Fibroblast of the aortic adventitia (primary cell): ENCODE measurements around the gene GABRG3. TPM values are rescaled to one million over a fixed set of nuclear protein-coding genes. Genes with fewer than 3 reads are reported as not detected.

Experiments used
- DNase-seq: peaks from one replicate; pipeline ENCODE4 v3.0.0-alpha.2; 2010; ENCODE audit warnings: low read depth
- H3K4me3 ChIP-seq: 2 replicates; pipeline ENCODE4 v1.5.1; 2011; ENCODE audit warnings: low read depth, mild to moderate bottlenecking, control low read depth, low read length, moderate library complexity
- CTCF ChIP-seq: IDR thresholded peaks from 2 replicates; pipeline ENCODE4 v1.5.1; 2011; ENCODE audit warnings: mild to moderate bottlenecking, low read length, control low read depth, inconsistent platforms; ENCODE audit not compliant: insufficient read depth
- total RNA-seq: library from RNA; depleted of rRNA; stranded (reverse); fragments of >200 nt; gene quantifications from 2 replicates; pipeline ENCODE4 v1.2.3, GENCODE V29; 2012; ENCODE audit warnings: low replicate concordance

The GABRG3 gene
- total RNA-seq, 1 donor: not detected

GRCh38 chr15:27527490-27528067 lies 556.6 kb downstream of the GABRG3 start:
- no peak for TF ChIP-seq CTCF

GRCh38 chr15:27529399-27529798 lies 558.4 kb downstream of the GABRG3 start:
- no peak overlapping the region for H3K4me3 ChIP-seq
- no peak for TF ChIP-seq CTCF
- no peak for DNase-seq

More at GRCh38 chr15:27527490-27528067, 556.6 kb downstream of the GABRG3 start:
- DNase-seq: no peak
- H3K4me3 ChIP-seq: no peak overlapping the region

GRCh38 chr15:27530994-27531393 lies 560.0 kb downstream of the GABRG3 start:
- no peak for DNase-seq
- TF ChIP-seq CTCF: no peak

DNA sequence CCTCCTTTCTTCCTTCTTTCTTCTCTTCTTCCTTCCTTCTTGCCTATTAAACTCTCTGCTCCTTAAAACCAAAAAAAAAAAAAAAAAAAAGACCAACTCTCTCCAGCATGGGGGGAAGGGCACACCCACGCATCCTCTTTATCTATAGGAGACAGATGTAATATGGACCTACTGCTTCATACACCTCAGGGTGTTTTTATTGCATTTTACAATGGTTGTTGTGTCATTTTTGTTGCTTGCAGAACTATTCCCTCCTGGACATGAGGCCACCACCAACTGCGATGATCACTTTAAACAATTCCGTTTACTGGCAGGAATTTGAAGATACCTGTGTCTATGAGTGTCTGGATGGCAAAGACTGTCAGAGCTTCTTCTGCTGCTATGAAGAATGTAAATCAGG lies 561.4 kb downstream of the GABRG3 start:
- no peak for DNase-seq

More at GRCh38 chr15:27530994-27531393, 560.0 kb downstream of the GABRG3 start:
- H3K4me3 ChIP-seq: no peak overlapping the region

DNA sequence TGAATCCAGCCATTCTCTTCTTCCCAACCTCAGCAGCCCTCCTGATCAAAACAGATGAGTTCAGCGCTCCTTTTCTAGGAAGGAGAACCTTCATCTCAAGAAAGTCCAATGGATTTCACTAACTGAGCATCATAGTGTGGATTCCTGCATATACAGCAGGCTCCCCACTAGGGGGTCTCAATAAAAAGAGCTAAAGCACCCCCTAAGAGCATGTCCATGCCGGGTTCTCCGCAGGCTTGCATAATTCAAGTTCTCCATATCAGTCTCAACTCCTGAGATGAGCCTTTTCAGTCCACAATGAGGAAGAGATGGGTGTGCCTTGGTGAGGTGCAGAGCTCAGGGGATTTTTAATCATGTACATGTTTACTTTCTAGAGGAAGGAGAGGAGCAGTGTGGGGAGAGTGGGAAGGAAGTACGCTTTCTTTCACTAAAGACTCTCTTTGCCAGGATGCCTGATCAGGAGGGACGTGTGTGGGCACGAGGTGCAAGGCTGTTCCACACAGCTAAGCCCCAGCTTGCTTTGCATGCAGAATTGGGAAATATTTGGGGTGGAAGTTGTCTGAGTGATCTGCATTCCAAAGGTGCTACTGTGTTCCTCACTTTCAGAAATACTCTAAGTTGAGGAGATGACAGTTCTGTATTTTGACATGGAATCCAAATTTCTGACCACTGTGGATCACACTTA lies 564.6 kb downstream of the GABRG3 start:
- no peak for TF ChIP-seq CTCF
- DNase-seq: no peak
- H3K4me3 ChIP-seq: no peak overlapping the region

More for the DNA sequence above, 561.4 kb downstream of the GABRG3 start:
- TF ChIP-seq CTCF: no peak
- no peak overlapping the region for H3K4me3 ChIP-seq

DNA sequence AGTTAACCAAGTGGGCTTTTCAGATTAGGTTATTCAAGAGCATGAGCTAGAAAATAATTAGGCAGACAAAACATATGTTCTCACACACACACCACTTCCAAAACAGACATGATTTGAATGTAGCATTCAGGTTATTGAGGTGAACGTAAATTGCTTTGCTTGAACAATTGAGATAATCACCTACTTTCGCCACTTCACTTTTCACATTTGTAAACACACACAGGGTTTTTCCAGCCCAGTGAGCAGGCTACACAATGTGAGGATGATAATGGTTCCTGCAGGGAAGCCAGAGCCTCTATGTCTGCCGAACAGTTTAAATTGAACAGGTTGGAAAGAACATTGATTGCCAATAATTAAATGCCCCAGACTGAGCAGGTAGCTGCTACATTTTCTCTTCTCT lies 567.3 kb downstream of the GABRG3 start:
- DNase-seq: no peak
- H3K4me3 ChIP-seq: no peak overlapping the region
- no peak for TF ChIP-seq CTCF
